Kidney (tissue), 14 donors: ENCODE results near the gene MYOM3. TPM values are rescaled to one million over a fixed set of nuclear protein-coding genes. Genes with fewer than 3 reads are reported as not detected.

Experiments used
- DNase-seq, 5 donors: peaks; one replicate each; pipeline ENCODE4 v3.0.0-alpha.2; 2013 to 2020
- FAIRE-seq: peaks from 2 replicates; lab custom pipeline; 2012; peaks lifted over from hg19 to GRCh38; lab: Jason Lieb, UNC
- H3K27ac ChIP-seq, 2 donors: one replicate each; pipeline ENCODE4 v1.7.0; 2013; ENCODE audit warnings: low read depth in 2 of 2, low read length in 2 of 2, inconsistent platforms in 1 of 2
- H3K27me3 ChIP-seq: one replicate; pipeline ENCODE4 v1.7.1; 2013; ENCODE audit warnings: low read length, inconsistent platforms; ENCODE audit not compliant: control insufficient read depth, insufficient read depth
- H3K36me3 ChIP-seq, 3 donors: one replicate each; pipeline versions ENCODE4 v1.7.0 to v1.7.1; 2013; ENCODE audit warnings: low read length in 3 of 3, control low read depth in 1 of 3, inconsistent platforms in 1 of 3; ENCODE audit not compliant: insufficient read depth in 3 of 3, control insufficient read depth in 2 of 3
- H3K4me1 ChIP-seq, 3 donors: one replicate each; pipeline versions ENCODE4 v1.7.0 to v1.7.1; 2013; ENCODE audit warnings: low read length in 3 of 3, inconsistent platforms in 1 of 3, low read depth in 1 of 3; ENCODE audit not compliant: control insufficient read depth in 2 of 3, insufficient read depth in 2 of 3
- H3K4me3 ChIP-seq, 3 donors: one replicate each; pipeline versions ENCODE4 v1.7.0 to v1.8.1; 2013; ENCODE audit warnings: low read length in 3 of 3, control low read depth in 1 of 3, inconsistent platforms in 1 of 3
- H3K9ac ChIP-seq, 3 donors: one replicate each; pipeline versions ENCODE4 v1.7.0 to v1.7.1; 2013; ENCODE audit warnings: low read length in 3 of 3, control low read depth in 1 of 3, inconsistent platforms in 1 of 3
- H3K9me3 ChIP-seq, 3 donors: one replicate each; pipeline versions ENCODE4 v1.7.0 to v1.7.1; 2013; ENCODE audit warnings: low read length in 3 of 3, control low read depth in 1 of 3, inconsistent platforms in 1 of 3; ENCODE audit not compliant: control insufficient read depth in 2 of 3, insufficient read depth in 1 of 3
- CTCF ChIP-seq: IDR thresholded peaks from 3 replicates; pipeline ENCODE4 v1.5.1; 2012; ENCODE audit warnings: mild to moderate bottlenecking, moderate library complexity, borderline replicate concordance; ENCODE audit not compliant: insufficient read depth; ENCODE audit errors: extremely low read depth
- intact Hi-C: fragments of 100-400 bp; cut with DNase I; formaldehyde crosslinking; loops from one replicate; pipeline ENCODE4 v1.11.1; 2022
- polyA plus RNA-seq: library from polyadenylated mRNA; stranded (reverse); fragments of 350-450 nt; fragmentation: Illumina TruSeq; extraction: RNeasy Lipid Tissue Mini Kit (QIAGEN cat#74804); gene quantifications from one replicate; pipeline ENCODE4 v1.2.3, GENCODE V29; 2014; ENCODE audit warnings: low read depth, low replicate concordance; ENCODE audit not compliant: insufficient read depth
- total RNA-seq: library from RNA; stranded (reverse); fragmentation: NEBNext Ultra II Directional; extraction: Animal tissue kit (Norgen Biotek cat#: 25700); gene quantifications from one replicate; pipeline ENCODE4 v1.2.1, GENCODE V29; 2021
- donor health status: control.
- donor health status: control.
- donor health status: control.
- donor health status: control.
- donor health status: control.
- donor health status: DM: yes; HTN: yes; CAD: no.
- donor health status: Normal renal cell carcinoma (clear cell type).

The MYOM3 gene
- total and polyA plus RNA-seq, 2 donors from 2014 or later = 13.5 to 20.5 TPM

GRCh38 chr1:24055681-24056080, 56.3 kb downstream of the MYOM3 start:
- Histone ChIP-seq H3K4me3 (no peak overlapping the region), H3K27me3 (no peaks in the 10 kb centered on the region), H3K27ac (no peak overlapping the region), H3K4me1 (no peaks in the 10 kb centered on the region), H3K9me3 (no peaks in the 10 kb centered on the region), H3K9ac (no peak overlapping the region), H3K36me3 (no peaks in the 10 kb centered on the region)
- DNase-seq = no peak
- TF ChIP-seq CTCF = no peak
- intact Hi-C loops = no loop called here
- no peak for FAIRE-seq

GRCh38 chr1:24052220-24052619, 59.7 kb downstream of the MYOM3 start:
- no peak for DNase-seq

GRCh38 chr1:24051206-24051945, 60.6 kb downstream of the MYOM3 start:
- Histone ChIP-seq H3K9me3 (no peaks in the 10 kb centered on the region), H3K27ac (no peak overlapping the region), H3K4me3 (no peak overlapping the region), H3K4me1 (no peaks in the 10 kb centered on the region), H3K36me3 (no peaks in the 10 kb centered on the region), H3K27me3 (no peaks in the 10 kb centered on the region), H3K9ac (no peak overlapping the region)
- DNase-seq (no peak), FAIRE-seq (no peak)
- intact Hi-C loops = no loop called here
- no peak for TF ChIP-seq CTCF

More at GRCh38 chr1:24052220-24052619, 59.7 kb downstream of the MYOM3 start:
- Histone ChIP-seq H3K4me1 (no peaks in the 10 kb centered on the region), H3K4me3 (no peak overlapping the region), H3K27me3 (no peaks in the 10 kb centered on the region), H3K36me3 (no peaks in the 10 kb centered on the region), H3K9me3 (no peaks in the 10 kb centered on the region), H3K27ac (no peak overlapping the region), H3K9ac (no peak overlapping the region)
- no peak for FAIRE-seq
- no peak for TF ChIP-seq CTCF
- intact Hi-C loops = no loop called here
